SK-N-SH (cell line): Measurements from ENCODE around the gene DMRT2. TPM values are rescaled to one million over a fixed set of nuclear protein-coding genes. Genes with fewer than 3 reads are reported as not detected.

Experiments used
- CTCF ChIA-PET: fragments of 300-600, 350-600 bp; formaldehyde crosslinking; extraction: SDS; loops from one replicate; lab custom pipeline; 2021; lab: Yijun Ruan, JAX
- POLR2A ChIA-PET: fragments of 350-600 bp; sonication (Branson Sonifier 250); formaldehyde crosslinking; extraction: SDS; loops from one replicate; lab custom pipeline; 2020; ENCODE audit warnings: antibody characterized with exemption, inconsistent platforms; lab: Yijun Ruan, JAX
- DNase-seq: peaks from one replicate; pipeline ENCODE4 v3.0.0; 2012
- H2AFZ ChIP-seq: fragments of 200-600 bp; sonication (generic); 2 replicates; pipeline ENCODE4 v1.8.1; 2016; ENCODE audit warnings: antibody characterized with exemption, mild to moderate bottlenecking, low read depth
- H3F3A ChIP-seq: fragments of 200-600 bp; sonication (generic); replicated peaks from 2 replicates; pipeline ENCODE3; 2016; ENCODE audit warnings: antibody characterized with exemption, mild to moderate bottlenecking; ENCODE audit not compliant: insufficient read depth
- H3K27ac ChIP-seq, 2 experiments: fragments of 200-500 bp in 1 of 2; fragments of 200-600 bp in 1 of 2; sonication (Bioruptor generic) in 1 of 2; sonication (generic), shearing (Covaris generic) in 1 of 2; 2 replicates each; pipeline versions ENCODE4 v1.5.1 to v1.6.1; 2014 to 2016; ENCODE audit warnings: low read depth in 2 of 2, inconsistent platforms in 1 of 2, low read length in 1 of 2, mild to moderate bottlenecking in 1 of 2, mixed read lengths in 1 of 2
- H3K27me3 ChIP-seq: fragments of 200-600 bp; sonication (generic), shearing (Covaris generic); 2 replicates; pipeline ENCODE4 v1.6.1; 2016; ENCODE audit warnings: mixed run types; ENCODE audit not compliant: insufficient read depth
- H3K36me3 ChIP-seq, 2 experiments: fragments of 200-500 bp in 1 of 2; fragments of 200-600 bp in 1 of 2; sonication (Bioruptor generic) in 1 of 2; sonication (generic) in 1 of 2; replicated peaks in 1 of 2; 2 replicates each; pipeline versions ENCODE3 to v1.5.1; 2014 to 2016; ENCODE audit warnings: low read length in 1 of 2, mild to moderate bottlenecking in 1 of 2; ENCODE audit not compliant: insufficient read depth in 2 of 2, control insufficient read depth in 1 of 2
- H3K4me1 ChIP-seq, 2 experiments: fragments of 200-500 bp in 1 of 2; fragments of 200-600 bp in 1 of 2; sonication (Bioruptor generic) in 1 of 2; sonication (generic), shearing (Covaris generic) in 1 of 2; 2 replicates each; pipeline versions ENCODE4 v1.5.1 to v1.6.1; 2014 to 2016; ENCODE audit warnings: low read depth in 1 of 2, low read length in 1 of 2, mixed run types in 1 of 2; ENCODE audit not compliant: insufficient read depth in 2 of 2, control insufficient read depth in 1 of 2
- H3K4me2 ChIP-seq: fragments of 200-600 bp; sonication (generic), shearing (Covaris generic); 2 replicates; pipeline ENCODE4 v1.6.1; 2017; ENCODE audit warnings: mixed run types
- H3K4me3 ChIP-seq, 2 experiments: fragments of 200-500 bp in 1 of 2; fragments of 200-600 bp in 1 of 2; sonication (Bioruptor generic) in 1 of 2; sonication (generic), shearing (Covaris generic) in 1 of 2; 2 replicates each; pipeline versions ENCODE4 v1.5.1 to v1.8.1; 2014 to 2016; ENCODE audit warnings: low read depth in 2 of 2, inconsistent platforms in 1 of 2, low read length in 1 of 2, mild to moderate bottlenecking in 1 of 2, mixed read lengths in 1 of 2, moderate library complexity in 1 of 2
- H3K79me2 ChIP-seq: fragments of 200-600 bp; sonication (generic); 2 replicates; pipeline ENCODE4 v1.8.1; 2017; ENCODE audit warnings: mild to moderate bottlenecking; ENCODE audit not compliant: insufficient read depth
- H3K9ac ChIP-seq: fragments of 200-600 bp; sonication (generic); 2 replicates; pipeline ENCODE4 v1.6.1; 2017; ENCODE audit warnings: mixed run types
- H3K9me2 ChIP-seq: fragments of 200-600 bp; sonication (generic); 2 replicates; pipeline ENCODE4 v1.6.1; 2017; ENCODE audit warnings: mixed run types
- H3K9me3 ChIP-seq: fragments of 200-600 bp; sonication (generic); 2 replicates; pipeline ENCODE4 v1.6.1; 2017; ENCODE audit warnings: mixed run types, mild to moderate bottlenecking, moderate library complexity
- H4K20me1 ChIP-seq: fragments of 200-600 bp; sonication (generic); 2 replicates; pipeline ENCODE4 v1.6.1; 2017; ENCODE audit warnings: mild to moderate bottlenecking, mixed run types; ENCODE audit not compliant: insufficient read depth
- FOXJ3 ChIP-seq: sonication (generic); formaldehyde crosslinking; IDR thresholded peaks from 2 replicates; pipeline ENCODE4 v1.5.1; 2020; ENCODE audit warnings: mild to moderate bottlenecking, missing genetic modification reagents
- GATA2 ChIP-seq: sonication (generic); formaldehyde crosslinking; IDR thresholded peaks from 2 replicates; pipeline ENCODE4 v1.5.0; 2020; ENCODE audit warnings: mild to moderate bottlenecking, missing genetic modification reagents
- MEF2A ChIP-seq: IDR thresholded peaks from 2 replicates; pipeline ENCODE4 v1.4.0; 2012; ENCODE audit warnings: low read depth, borderline replicate concordance
- MXI1 ChIP-seq: IDR thresholded peaks from 2 replicates; pipeline ENCODE4 v1.6.1; 2012; ENCODE audit warnings: mild to moderate bottlenecking, low read depth, low read length, improper control_type of control experiment
- POLR2AphosphoS5 ChIP-seq: IDR thresholded peaks from 2 replicates; pipeline ENCODE4 v1.6.1; 2012; ENCODE audit warnings: low read depth, low read length
- RAD21 ChIP-seq: IDR thresholded peaks from 2 replicates; pipeline ENCODE4 v1.6.1; 2012; ENCODE audit warnings: mild to moderate bottlenecking, low read length
- RCOR1 ChIP-seq: fragments of 150-350 bp; IDR thresholded peaks from 2 replicates; pipeline ENCODE4 v1.6.1; 2017; ENCODE audit warnings: antibody characterized with exemption, low read length
- REST ChIP-seq: IDR thresholded peaks from 2 replicates; pipeline ENCODE4 v1.6.1; 2012; ENCODE audit warnings: mild to moderate bottlenecking, low read depth, low read length, moderate library complexity
- RXRA ChIP-seq: IDR thresholded peaks from 2 replicates; pipeline ENCODE4 v1.4.0; 2012; ENCODE audit warnings: low read depth, mild to moderate bottlenecking, borderline replicate concordance
- SIN3A ChIP-seq: IDR thresholded peaks from 2 replicates; pipeline ENCODE4 v1.6.1; 2012; ENCODE audit warnings: low read depth, mild to moderate bottlenecking, low read length, moderate library complexity, borderline replicate concordance
- ZBTB33 ChIP-seq: IDR thresholded peaks from 2 replicates; pipeline ENCODE4 v1.4.0; 2012; ENCODE audit warnings: low read depth, borderline replicate concordance
- WGBS: methylation state at CpG from one replicate; pipeline ENCODE4 v1.1.6; 2017; ENCODE audit warnings: low lambda C conversion rate; 5-methylcytosine and 5-hydroxymethylcytosine counted together
- polyA plus RNA-seq, 3 experiments: library from polyadenylated mRNA; depleted of rRNA; stranded (reverse); fragments of >200 nt; gene quantifications; 2 replicates each; pipeline ENCODE4 v1.2.3, GENCODE V29; 2012

DMRT2 gene
- polyA plus RNA-seq, 1 of the 3 experiments (the other 2 are of a cell fraction): not detected

GRCh38 chr9:1053282-1053621, 3.1 kb downstream of the DMRT2 start:
- H3K27me3 ChIP-seq: peaks cover 62% of the 10 kb centered on the region
- no peaks in the 10 kb centered on the region for H3F3A ChIP-seq
- no peaks in the 10 kb centered on the region for H4K20me1 ChIP-seq
- WGBS: 14% methylated on average over 9 of the region's 9 CpGs
- no peaks in the 10 kb centered on the region for H3K36me3 ChIP-seq
- TF ChIP-seq MEF2A: no peak
- no peak for TF ChIP-seq RXRA
- no peak for TF ChIP-seq RAD21
- no peaks in the 10 kb centered on the region for H3K9me2 ChIP-seq
- ChIA-PET CTCF (no interaction called here), POLR2A (no interaction called here)
- H3K4me1 ChIP-seq: no peaks in the 10 kb centered on the region
- no peak overlapping the region for H3K4me3 ChIP-seq
- no peak for DNase-seq
- H3K4me2 ChIP-seq: no peak overlapping the region
- no peak overlapping the region for H2AFZ ChIP-seq
- H3K9me3 ChIP-seq: no peaks in the 10 kb centered on the region
- H3K79me2 ChIP-seq: no peaks in the 10 kb centered on the region; the same call in 1 of the 2 replicates
- no peak overlapping the region for H3K27ac ChIP-seq
- no peak overlapping the region for H3K9ac ChIP-seq

- no peak for TF ChIP-seq POLR2AphosphoS5
- no peak for TF ChIP-seq SIN3A
- TF ChIP-seq FOXJ3 (CRISPR knock-in tag): no peak
- TF ChIP-seq RCOR1: no peak
- TF ChIP-seq GATA2 (CRISPR knock-in tag): no peak
- TF ChIP-seq RXRA: no peak
- TF ChIP-seq ZBTB33: no peak
- no peak for TF ChIP-seq REST
- TF ChIP-seq MXI1: no peak
- no peaks in the 10 kb centered on the region for H3K36me3 ChIP-seq
- no peaks in the 10 kb centered on the region for H3K9me2 ChIP-seq
- peaks cover 54% of the 10 kb centered on the region for H3K27me3 ChIP-seq
- no peaks in the 10 kb centered on the region for H3K9me3 ChIP-seq
- H3K79me2 ChIP-seq: no peaks in the 10 kb centered on the region; the same call in 1 of the 2 replicates
- no peaks in the 10 kb centered on the region for H4K20me1 ChIP-seq
- CTCF ChIA-PET: no interaction called here
- no peak overlapping the region for H2AFZ ChIP-seq
- no peak for DNase-seq
- WGBS: 28% methylated on average over 10 of the region's 10 CpGs
- no peaks in the 10 kb centered on the region for H3K4me1 ChIP-seq
- H3K27ac ChIP-seq: no peak overlapping the region
- H3K9ac ChIP-seq: no peak overlapping the region
- H3K4me3 ChIP-seq: no peak overlapping the region
- H3F3A ChIP-seq: no peaks in the 10 kb centered on the region
- POLR2A ChIA-PET: no interaction called here
- H3K4me2 ChIP-seq: no peak overlapping the region
Observed at GRCh38 chr9:1053986-1054425, 3.8 kb downstream of the DMRT2 start.
